Measurements from ENCODE around the gene SOHLH1. TPM values are rescaled to one million over a fixed set of nuclear protein-coding genes. Genes with fewer than 3 reads are reported as not detected.
A peak's percentile ranks its signal among the peaks of the same experiment; 100 is the strongest.

Gene SOHLH1
- polyA plus RNA-seq, 2 of the 4 experiments (the other 2 are of a cell fraction) = not detected

DNA sequence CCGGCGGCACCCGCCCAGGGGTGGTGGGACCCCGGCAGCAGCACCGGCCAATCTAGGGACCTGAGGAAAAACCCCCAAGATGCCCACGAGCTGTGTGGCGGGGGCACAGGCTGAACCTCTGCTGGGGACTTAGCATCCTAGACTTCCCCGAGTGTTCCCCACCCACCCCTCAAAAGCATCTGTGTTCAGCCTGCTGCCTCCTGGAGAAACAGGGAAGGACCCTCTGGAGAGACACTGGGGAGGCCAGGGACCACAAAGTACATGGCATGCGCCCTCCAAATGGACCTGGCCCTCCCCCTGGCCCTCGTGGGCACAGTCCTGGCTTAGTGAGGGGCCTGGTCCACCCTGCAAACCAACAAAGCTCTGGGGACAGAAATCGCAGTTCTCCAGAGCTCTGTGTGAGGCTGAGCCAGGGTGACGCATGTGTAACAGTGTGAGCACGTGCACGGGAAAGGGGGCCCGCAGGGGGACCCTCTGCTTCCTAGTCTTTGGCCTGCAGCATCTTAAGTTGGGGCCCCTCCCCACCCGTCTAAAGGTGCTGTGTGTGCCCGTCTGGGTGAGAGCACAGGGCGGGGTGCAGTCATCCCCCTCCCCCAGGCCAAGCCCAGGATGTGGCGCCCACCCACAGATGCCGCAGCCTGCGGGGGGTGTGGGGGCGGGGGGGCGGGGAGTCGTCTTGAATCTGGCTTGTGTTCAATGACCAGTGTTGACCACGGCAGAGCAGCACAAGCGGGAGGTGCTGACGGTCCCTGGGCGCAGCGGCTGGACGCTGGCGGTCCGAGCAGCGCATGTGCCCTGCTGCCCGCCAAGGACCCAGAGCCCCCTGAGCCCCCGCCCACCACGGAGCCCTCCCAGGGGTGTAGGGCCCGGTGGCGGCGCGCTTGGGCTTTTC, 2.0 kb upstream of the SOHLH1 start:
- ChIA-PET POLR2A (no interaction called here), CTCF (interaction anchor here (0.5 to 1.9 kb wide), 8 partner anchors 12 to 456 kb away, joined by 3 to 5 read pairs (median 3); no protein-coding TSS in a partner anchor)
- no peak for TF ChIP-seq RCOR1 (IDR thresholded peaks at IDR 0.05; ENCODE audit: low read depth, low read length)
- TF ChIP-seq, protein P1, sequence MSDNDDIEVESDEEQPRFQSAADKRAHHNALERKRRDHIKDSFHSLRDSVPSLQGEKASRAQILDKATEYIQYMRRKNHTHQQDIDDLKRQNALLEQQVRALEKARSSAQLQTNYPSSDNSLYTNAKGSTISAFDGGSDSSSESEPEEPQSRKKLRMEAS (IDR thresholded peaks at IDR 0.05) = no peak
- no peak for TF ChIP-seq MYC (IDR thresholded peaks at IDR 0.05; ENCODE audit: borderline replicate concordance, low read length)
- TF ChIP-seq CEBPB (IDR thresholded peaks at IDR 0.05) = no peak
- TF ChIP-seq EHMT2 (IDR thresholded peaks at IDR 0.05; ENCODE audit: low read depth) = no peak
- TF ChIP-seq HOXA7 (CRISPR knock-in tag; IDR thresholded peaks at IDR 0.05) = no peak
- TF ChIP-seq ZC3H11A (IDR thresholded peaks at IDR 0.05) = no peak
- TF ChIP-seq POLR2AphosphoS2 (conservative IDR thresholded peaks at IDR 0.05; ENCODE audit: low read length) = no peak
- TF ChIP-seq, protein P2, sequence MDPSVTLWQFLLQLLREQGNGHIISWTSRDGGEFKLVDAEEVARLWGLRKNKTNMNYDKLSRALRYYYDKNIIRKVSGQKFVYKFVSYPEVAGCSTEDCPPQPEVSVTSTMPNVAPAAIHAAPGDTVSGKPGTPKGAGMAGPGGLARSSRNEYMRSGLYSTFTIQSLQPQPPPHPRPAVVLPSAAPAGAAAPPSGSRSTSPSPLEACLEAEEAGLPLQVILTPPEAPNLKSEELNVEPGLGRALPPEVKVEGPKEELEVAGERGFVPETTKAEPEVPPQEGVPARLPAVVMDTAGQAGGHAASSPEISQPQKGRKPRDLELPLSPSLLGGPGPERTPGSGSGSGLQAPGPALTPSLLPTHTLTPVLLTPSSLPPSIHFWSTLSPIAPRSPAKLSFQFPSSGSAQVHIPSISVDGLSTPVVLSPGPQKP (IDR thresholded peaks at IDR 0.05; ENCODE audit: low read depth, low read length) = no peak
- TF ChIP-seq, protein P3, sequence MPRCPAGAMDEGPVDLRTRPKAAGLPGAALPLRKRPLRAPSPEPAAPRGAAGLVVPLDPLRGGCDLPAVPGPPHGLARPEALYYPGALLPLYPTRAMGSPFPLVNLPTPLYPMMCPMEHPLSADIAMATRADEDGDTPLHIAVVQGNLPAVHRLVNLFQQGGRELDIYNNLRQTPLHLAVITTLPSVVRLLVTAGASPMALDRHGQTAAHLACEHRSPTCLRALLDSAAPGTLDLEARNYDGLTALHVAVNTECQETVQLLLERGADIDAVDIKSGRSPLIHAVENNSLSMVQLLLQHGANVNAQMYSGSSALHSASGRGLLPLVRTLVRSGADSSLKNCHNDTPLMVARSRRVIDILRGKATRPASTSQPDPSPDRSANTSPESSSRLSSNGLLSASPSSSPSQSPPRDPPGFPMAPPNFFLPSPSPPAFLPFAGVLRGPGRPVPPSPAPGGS (IDR thresholded peaks at IDR 0.05) = no peak
- TF ChIP-seq, protein P4, sequence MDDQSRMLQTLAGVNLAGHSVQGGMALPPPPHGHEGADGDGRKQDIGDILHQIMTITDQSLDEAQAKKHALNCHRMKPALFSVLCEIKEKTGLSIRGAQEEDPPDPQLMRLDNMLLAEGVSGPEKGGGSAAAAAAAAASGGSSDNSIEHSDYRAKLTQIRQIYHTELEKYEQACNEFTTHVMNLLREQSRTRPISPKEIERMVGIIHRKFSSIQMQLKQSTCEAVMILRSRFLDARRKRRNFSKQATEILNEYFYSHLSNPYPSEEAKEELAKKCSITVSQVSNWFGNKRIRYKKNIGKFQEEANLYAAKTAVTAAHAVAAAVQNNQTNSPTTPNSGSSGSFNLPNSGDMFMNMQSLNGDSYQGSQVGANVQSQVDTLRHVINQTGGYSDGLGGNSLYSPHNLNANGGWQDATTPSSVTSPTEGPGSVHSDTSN (IDR thresholded peaks at IDR 0.05) = no peak
- TF ChIP-seq ZFP36 (IDR thresholded peaks at IDR 0.05; ENCODE audit: borderline replicate concordance, partially characterized antibody) = no peak
- no peak for TF ChIP-seq ZNF302 (CRISPR knock-in tag; IDR thresholded peaks at IDR 0.05)
- TF ChIP-seq, protein P5, sequence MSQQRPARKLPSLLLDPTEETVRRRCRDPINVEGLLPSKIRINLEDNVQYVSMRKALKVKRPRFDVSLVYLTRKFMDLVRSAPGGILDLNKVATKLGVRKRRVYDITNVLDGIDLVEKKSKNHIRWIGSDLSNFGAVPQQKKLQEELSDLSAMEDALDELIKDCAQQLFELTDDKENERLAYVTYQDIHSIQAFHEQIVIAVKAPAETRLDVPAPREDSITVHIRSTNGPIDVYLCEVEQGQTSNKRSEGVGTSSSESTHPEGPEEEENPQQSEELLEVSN (IDR thresholded peaks at IDR 0.05; ENCODE audit: borderline replicate concordance, low read depth) = no peak
- TF ChIP-seq, protein P6, sequence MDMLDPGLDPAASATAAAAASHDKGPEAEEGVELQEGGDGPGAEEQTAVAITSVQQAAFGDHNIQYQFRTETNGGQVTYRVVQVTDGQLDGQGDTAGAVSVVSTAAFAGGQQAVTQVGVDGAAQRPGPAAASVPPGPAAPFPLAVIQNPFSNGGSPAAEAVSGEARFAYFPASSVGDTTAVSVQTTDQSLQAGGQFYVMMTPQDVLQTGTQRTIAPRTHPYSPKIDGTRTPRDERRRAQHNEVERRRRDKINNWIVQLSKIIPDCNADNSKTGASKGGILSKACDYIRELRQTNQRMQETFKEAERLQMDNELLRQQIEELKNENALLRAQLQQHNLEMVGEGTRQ (IDR thresholded peaks at IDR 0.05) = no peak
- ATAC-seq = peak; percentile 41 to 70; a peak in 5 of 6 replicates
- Histone ChIP-seq H3K4me1 (peaks cover 9% of the 10 kb centered on the region; the same call in 2 of the 3 replicates), H3K4me2 (peak overlapping the region; percentile 88), H3K27ac (peak overlapping the region in 1 of 2 experiments; percentile 75; a peak in 3 of 6 replicates), H3K9me3 (no peaks in the 10 kb centered on the region), H3K4me3 (peak overlapping the region; percentile 36)
- no peak for FAIRE-seq
- DNase-seq (ENCODE audit: low read depth in 1 of 2, low spot score in 1 of 2) = no peak
- 44% methylated on average over 20 of the region's 40 CpGs for WGBS (ENCODE audit: missing lambda C conversion rate)

DNA sequence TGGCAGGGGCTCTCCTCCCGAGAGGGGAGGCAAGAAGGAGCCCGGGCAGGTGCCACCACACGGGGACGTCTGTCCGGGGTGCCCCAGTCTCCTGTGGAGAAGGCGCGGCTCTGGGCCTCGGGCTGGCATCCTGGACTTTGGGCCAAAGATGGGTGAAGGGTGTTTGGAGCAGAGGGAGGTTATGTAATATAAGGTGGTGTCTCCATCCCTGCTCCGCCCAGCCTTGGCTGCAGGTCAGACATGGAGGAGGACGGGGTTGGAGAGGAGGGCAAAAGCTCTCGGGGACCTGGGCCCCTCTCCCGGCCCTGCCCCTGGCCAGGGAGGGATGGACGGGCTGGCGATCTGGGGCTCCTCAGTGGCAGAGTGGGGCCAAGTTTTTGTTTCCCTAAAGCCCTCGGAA, 1.2 kb upstream of the SOHLH1 start:
- no peak overlapping the region for H3K4me3 ChIP-seq
- ChIA-PET POLR2A (no interaction called here), CTCF (interaction anchor here (1.0 kb wide), 2 partner anchors 19 to 77 kb away, joined by 3 read pairs; no protein-coding TSS in a partner anchor)
- ATAC-seq (peak in 1 of 2 experiments; percentile 5; a peak in 1 of 6 replicates), FAIRE-seq (no peak), DNase-seq (ENCODE audit: low read depth in 1 of 2, low spot score in 1 of 2) (no peak)
- H3K4me1 ChIP-seq = peaks cover 9% of the 10 kb centered on the region; the same call in 2 of the 3 replicates
- WGBS (ENCODE audit: missing lambda C conversion rate) = 21% methylated on average over 15 of the region's 15 CpGs
- H3K9me3 ChIP-seq = no peaks in the 10 kb centered on the region
- H3K4me2 ChIP-seq = 0 out of 3 replicates have a peak overlapping the region, but pooled peaks have one; percentile 7
- no peak overlapping the region for H3K27ac ChIP-seq
- TF ChIP-seq HOXB13 (CRISPR knock-in tag; IDR thresholded peaks at IDR 0.05; ENCODE audit: low read depth) = no peak
- TF ChIP-seq, protein P7, sequence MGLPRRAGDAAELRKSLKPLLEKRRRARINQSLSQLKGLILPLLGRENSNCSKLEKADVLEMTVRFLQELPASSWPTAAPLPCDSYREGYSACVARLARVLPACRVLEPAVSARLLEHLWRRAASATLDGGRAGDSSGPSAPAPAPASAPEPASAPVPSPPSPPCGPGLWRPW (IDR thresholded peaks at IDR 0.05) = no peak
- no peak for TF ChIP-seq BHLHE40 (IDR thresholded peaks at IDR 0.05; ENCODE audit: low read depth, low read length)
- TF ChIP-seq, protein P8, sequence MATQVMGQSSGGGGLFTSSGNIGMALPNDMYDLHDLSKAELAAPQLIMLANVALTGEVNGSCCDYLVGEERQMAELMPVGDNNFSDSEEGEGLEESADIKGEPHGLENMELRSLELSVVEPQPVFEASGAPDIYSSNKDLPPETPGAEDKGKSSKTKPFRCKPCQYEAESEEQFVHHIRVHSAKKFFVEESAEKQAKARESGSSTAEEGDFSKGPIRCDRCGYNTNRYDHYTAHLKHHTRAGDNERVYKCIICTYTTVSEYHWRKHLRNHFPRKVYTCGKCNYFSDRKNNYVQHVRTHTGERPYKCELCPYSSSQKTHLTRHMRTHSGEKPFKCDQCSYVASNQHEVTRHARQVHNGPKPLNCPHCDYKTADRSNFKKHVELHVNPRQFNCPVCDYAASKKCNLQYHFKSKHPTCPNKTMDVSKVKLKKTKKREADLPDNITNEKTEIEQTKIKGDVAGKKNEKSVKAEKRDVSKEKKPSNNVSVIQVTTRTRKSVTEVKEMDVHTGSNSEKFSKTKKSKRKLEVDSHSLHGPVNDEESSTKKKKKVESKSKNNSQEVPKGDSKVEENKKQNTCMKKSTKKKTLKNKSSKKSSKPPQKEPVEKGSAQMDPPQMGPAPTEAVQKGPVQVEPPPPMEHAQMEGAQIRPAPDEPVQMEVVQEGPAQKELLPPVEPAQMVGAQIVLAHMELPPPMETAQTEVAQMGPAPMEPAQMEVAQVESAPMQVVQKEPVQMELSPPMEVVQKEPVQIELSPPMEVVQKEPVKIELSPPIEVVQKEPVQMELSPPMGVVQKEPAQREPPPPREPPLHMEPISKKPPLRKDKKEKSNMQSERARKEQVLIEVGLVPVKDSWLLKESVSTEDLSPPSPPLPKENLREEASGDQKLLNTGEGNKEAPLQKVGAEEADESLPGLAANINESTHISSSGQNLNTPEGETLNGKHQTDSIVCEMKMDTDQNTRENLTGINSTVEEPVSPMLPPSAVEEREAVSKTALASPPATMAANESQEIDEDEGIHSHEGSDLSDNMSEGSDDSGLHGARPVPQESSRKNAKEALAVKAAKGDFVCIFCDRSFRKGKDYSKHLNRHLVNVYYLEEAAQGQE (IDR thresholded peaks at IDR 0.05) = no peak
- TF ChIP-seq, protein P1 (IDR thresholded peaks at IDR 0.05) = no peak
- TF ChIP-seq, protein P9, sequence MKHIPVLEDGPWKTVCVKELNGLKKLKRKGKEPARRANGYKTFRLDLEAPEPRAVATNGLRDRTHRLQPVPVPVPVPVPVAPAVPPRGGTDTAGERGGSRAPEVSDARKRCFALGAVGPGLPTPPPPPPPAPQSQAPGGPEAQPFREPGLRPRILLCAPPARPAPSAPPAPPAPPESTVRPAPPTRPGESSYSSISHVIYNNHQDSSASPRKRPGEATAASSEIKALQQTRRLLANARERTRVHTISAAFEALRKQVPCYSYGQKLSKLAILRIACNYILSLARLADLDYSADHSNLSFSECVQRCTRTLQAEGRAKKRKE (CRISPR knock-in tag; IDR thresholded peaks at IDR 0.05; ENCODE audit: low read depth) = no peak
- TF ChIP-seq, protein P5 (IDR thresholded peaks at IDR 0.05; ENCODE audit: borderline replicate concordance, low read depth) = no peak
- TF ChIP-seq ESRRA (IDR thresholded peaks at IDR 0.05; ENCODE audit: borderline replicate concordance, low read length) = no peak
- TF ChIP-seq RCOR1 (IDR thresholded peaks at IDR 0.05; ENCODE audit: low read depth, low read length) = no peak
- TF ChIP-seq KDM5A (IDR thresholded peaks at IDR 0.05) = no peak

All from A549 (cell line).